ENCODE measurements around the gene DZIP3.

The DZIP3 gene

GRCh38 chr3:108742929-108743328 is 153.4 kb downstream of the DZIP3 start:
- Histone ChIP-seq H3F3A (ENCODE audit: insufficient read depth) (no peaks in the 10 kb centered on the region), H4K20me1 (ENCODE audit: low read depth, low read length) (no peaks in the 10 kb centered on the region), H3K9me3 (ENCODE audit: insufficient read depth, low read length) (no peaks in the 10 kb centered on the region), H3K79me2 (ENCODE audit: insufficient read depth, low read length) (no peaks in the 10 kb centered on the region), H3K4me2 (ENCODE audit: low read depth, low read length, poor library complexity, severe bottlenecking) (no peak overlapping the region), H3K9me2 (replicated peaks; ENCODE audit: insufficient read depth, low read length) (no peaks in the 10 kb centered on the region), H3K27ac (ENCODE audit: low read depth, low read length) (no peak overlapping the region), H3K9ac (ENCODE audit: low read length) (no peak overlapping the region), H3K4me3 (ENCODE audit: insufficient read depth, low read length, poor library complexity, severe bottlenecking) (no peak overlapping the region), H3K27me3 (ENCODE audit: low read length) (no peaks in the 10 kb centered on the region), H2AFZ (ENCODE audit: low read depth, low read length, severe bottlenecking) (no peak overlapping the region), H3K36me3 (ENCODE audit: low read length) (no peaks in the 10 kb centered on the region)
- no peak for TF ChIP-seq CTCF (IDR thresholded peaks at IDR 0.05; ENCODE audit: insufficient read depth, low read length, poor library complexity, severe bottlenecking)
- no peak for TF ChIP-seq EZH2phosphoT487 (conservative IDR thresholded peaks at IDR 0.05; ENCODE audit: low read length)
